Neural progenitor cell (in vitro differentiated cells): ENCODE results near the gene TSLP.

Experiments
- EZH2phosphoT487 ChIP-seq: fragments of 200-600 bp; sonication (generic); IDR thresholded peaks from 2 replicates; pipeline ENCODE4 v1.6.1; 2017; ENCODE audit warnings: antibody characterized with exemption
- TF ChIP-seq, protein P1 (sequence below): fragments of 200-600 bp; sonication (generic); IDR thresholded peaks from 2 replicates; pipeline ENCODE4 v1.5.1; 2017; ENCODE audit warnings: antibody characterized with exemption, mild to moderate bottlenecking

GRCh38 chr5:111063709-111064322, 7.7 kb upstream of the TSLP start:
- TF ChIP-seq, protein P1, sequence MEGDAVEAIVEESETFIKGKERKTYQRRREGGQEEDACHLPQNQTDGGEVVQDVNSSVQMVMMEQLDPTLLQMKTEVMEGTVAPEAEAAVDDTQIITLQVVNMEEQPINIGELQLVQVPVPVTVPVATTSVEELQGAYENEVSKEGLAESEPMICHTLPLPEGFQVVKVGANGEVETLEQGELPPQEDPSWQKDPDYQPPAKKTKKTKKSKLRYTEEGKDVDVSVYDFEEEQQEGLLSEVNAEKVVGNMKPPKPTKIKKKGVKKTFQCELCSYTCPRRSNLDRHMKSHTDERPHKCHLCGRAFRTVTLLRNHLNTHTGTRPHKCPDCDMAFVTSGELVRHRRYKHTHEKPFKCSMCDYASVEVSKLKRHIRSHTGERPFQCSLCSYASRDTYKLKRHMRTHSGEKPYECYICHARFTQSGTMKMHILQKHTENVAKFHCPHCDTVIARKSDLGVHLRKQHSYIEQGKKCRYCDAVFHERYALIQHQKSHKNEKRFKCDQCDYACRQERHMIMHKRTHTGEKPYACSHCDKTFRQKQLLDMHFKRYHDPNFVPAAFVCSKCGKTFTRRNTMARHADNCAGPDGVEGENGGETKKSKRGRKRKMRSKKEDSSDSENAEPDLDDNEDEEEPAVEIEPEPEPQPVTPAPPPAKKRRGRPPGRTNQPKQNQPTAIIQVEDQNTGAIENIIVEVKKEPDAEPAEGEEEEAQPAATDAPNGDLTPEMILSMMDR = peak; percentile 42
- TF ChIP-seq EZH2phosphoT487 = no peak
